ENCODE results near the gene ONECUT2. TPM values are rescaled to one million over a fixed set of nuclear protein-coding genes. Genes with fewer than 3 reads are reported as not detected.

ONECUT2 gene
- not detected for total RNA-seq

DNA sequence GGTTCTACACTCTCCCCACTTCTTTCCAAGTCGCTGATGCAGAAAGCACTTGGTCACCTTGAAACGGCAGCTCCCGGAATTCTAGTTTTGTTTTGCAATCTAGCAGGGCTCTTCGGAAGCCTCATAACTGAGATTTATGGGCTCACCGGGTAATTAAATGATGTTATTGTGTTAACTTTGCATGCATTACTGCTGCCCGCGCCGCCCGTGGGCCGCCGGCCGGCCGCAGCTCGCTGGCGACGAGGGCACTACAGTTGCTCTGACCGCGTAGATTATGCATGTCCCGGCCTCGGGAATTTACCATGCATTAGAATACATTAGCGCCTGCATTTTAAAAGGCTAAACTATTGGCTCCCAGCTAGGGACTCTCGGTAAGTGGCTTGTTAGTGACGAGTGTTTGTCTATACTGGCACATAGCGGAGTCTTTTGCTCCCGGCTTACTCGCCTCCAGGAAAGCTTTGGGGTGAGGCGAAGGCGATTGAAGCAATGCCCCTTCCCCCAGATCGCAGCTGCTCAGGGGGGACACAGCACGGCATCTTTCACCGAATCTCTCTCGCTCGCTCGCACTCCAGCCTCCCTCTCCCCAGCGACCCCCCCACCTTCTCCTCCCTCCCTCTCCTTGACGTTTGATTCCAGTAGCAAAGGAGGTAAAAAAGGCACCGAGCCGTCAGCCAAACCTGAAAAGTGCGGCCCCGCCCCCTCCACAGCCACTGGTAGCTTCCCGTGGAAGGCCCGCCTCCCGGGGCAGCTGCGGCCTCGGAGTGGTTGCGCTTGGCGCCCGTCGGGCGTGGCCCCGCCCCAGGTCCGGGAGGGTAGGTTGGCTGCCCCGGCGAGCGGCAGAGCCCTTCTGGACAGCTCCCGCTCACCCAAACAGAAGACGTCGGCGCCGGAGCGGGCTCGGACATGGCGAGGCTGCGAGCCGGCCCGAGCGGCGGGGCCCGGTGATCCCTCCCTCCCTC is at the start of gene ONECUT2:
TSS of gene ONECUT2 (plus strand) at position 839 of the 959 bp plus-strand sequence. CDS start 343 bp downstream, outside the sequence.

Other genes with a start within 250 kb of the ONECUT2 start
- not detected for gene ST8SIA3, start 82.8 kb upstream of the ONECUT2 start, total RNA-seq
- gene FECH, start 151.3 kb downstream of the ONECUT2 start, total RNA-seq: 10 to 100 TPM; 17.2 to 18.3 TPM
- gene NARS1, start 186.5 kb downstream of the ONECUT2 start, total RNA-seq: 10 to 100 TPM; 88.5 to 88.9 TPM

Measured in activated naive CD4-positive, alpha-beta T cell treated with anti-CD3 and anti-CD28 coated beads, Interleukin-2, amount 10 ng/mL, durations not matched to agents 5 hours and 36 hours (primary cell).